Astrocyte of the hippocampus (primary cell): ENCODE results near the gene ARL3.

Source experiments
- DNase-seq: peaks from one replicate; pipeline ENCODE4 v3.0.0; 2011; ENCODE audit warnings: low read depth, low spot score

ARL3 gene

GRCh38 chr10:102641880-102642735, 72.1 kb downstream of the ARL3 start:
- DNase-seq: peak; percentile 99

- DNase-seq: no peak
Measured at GRCh38 chr10:102641402-102641801, 72.8 kb downstream of the ARL3 start.

GRCh38 chr10:102639537-102639936, 74.7 kb downstream of the ARL3 start:
- no peak for DNase-seq

- no peak for DNase-seq
Measured at GRCh38 chr10:102635377-102635776, 78.8 kb downstream of the ARL3 start.

- DNase-seq: no peak
Measured at GRCh38 chr10:102634686-102635085, 79.5 kb downstream of the ARL3 start.

- DNase-seq: no peak
Measured at GRCh38 chr10:102633848-102634247, 80.3 kb downstream of the ARL3 start.

- DNase-seq: no peak
Measured at GRCh38 chr10:102633287-102633686, 80.9 kb downstream of the ARL3 start.

- peak; percentile 36 for DNase-seq
Measured at GRCh38 chr10:102632394-102633111, 81.6 kb downstream of the ARL3 start.

- DNase-seq: no peak
Measured at GRCh38 chr10:102631525-102632393, 82.4 kb downstream of the ARL3 start.

- no peak for DNase-seq
Measured at GRCh38 chr10:102630663-102631062, 83.5 kb downstream of the ARL3 start.

GRCh38 chr10:102629661-102630614, 84.3 kb downstream of the ARL3 start:
- peak; percentile 96 for DNase-seq

GRCh38 chr10:102628451-102628911, 85.7 kb downstream of the ARL3 start:
- peak; percentile 59 for DNase-seq

GRCh38 chr10:102627736-102628293, 86.4 kb downstream of the ARL3 start:
- peak; percentile 90 for DNase-seq

GRCh38 chr10:102627291-102627735, 86.9 kb downstream of the ARL3 start:
- DNase-seq: no peak

- no peak for DNase-seq
Measured at GRCh38 chr10:102626026-102626685, 88.0 kb downstream of the ARL3 start.

- no peak for DNase-seq
Measured at GRCh38 chr10:102624751-102625645, 89.2 kb downstream of the ARL3 start.

GRCh38 chr10:102624094-102624493, 90.1 kb downstream of the ARL3 start:
- DNase-seq: no peak
